ENCODE data around the gene MICAL3.

Gene MICAL3

GRCh38 chr22:17871726-17872458 is 152.5 kb downstream of the MICAL3 start:
- Histone ChIP-seq H3K4me1 (ENCODE audit: control insufficient read depth, low read depth, low read length) (no peaks in the 10 kb centered on the region), H4K8ac (ENCODE audit: low read depth, low read length) (no peak overlapping the region), H2BK15ac (replicated peaks; ENCODE audit: low read depth) (no peak overlapping the region), H3K18ac (ENCODE audit: low read length) (no peak overlapping the region), H4K5ac (ENCODE audit: low read length) (no peak overlapping the region), H3K56ac (ENCODE audit: low read length) (no peak overlapping the region), H3K79me2 (ENCODE audit: control insufficient read depth, insufficient read depth, low read length) (no peaks in the 10 kb centered on the region), H3K36me3 (ENCODE audit: control insufficient read depth, insufficient read depth, low read length) (peaks cover 7% of the 10 kb centered on the region), H2BK120ac (ENCODE audit: low read depth, low read length) (no peak overlapping the region), H3K4me3 (ENCODE audit: low read length) (no peak overlapping the region), H3K9ac (ENCODE audit: low read length) (no peak overlapping the region), H3K27ac (ENCODE audit: low read depth, low read length) (no peak overlapping the region), H2AK5ac (ENCODE audit: low read length) (no peak overlapping the region), H3K4ac (ENCODE audit: low read depth, low read length) (no peak overlapping the region), H3K23ac (ENCODE audit: low read length) (no peak overlapping the region), H3K79me1 (ENCODE audit: low read length) (no peaks in the 10 kb centered on the region), H3K4me2 (ENCODE audit: low read length) (no peak overlapping the region), H2BK5ac (ENCODE audit: low read length) (no peak overlapping the region), H3K27me3 (ENCODE audit: insufficient read depth, low read length, poor library complexity) (no peaks in the 10 kb centered on the region)
- DNase-seq, result no peak
- no CpG with 5 or more reads among the region's 32 CpGs for WGBS (ENCODE audit: extremely low coverage, insufficient coverage, low lambda C conversion rate)

DNA sequence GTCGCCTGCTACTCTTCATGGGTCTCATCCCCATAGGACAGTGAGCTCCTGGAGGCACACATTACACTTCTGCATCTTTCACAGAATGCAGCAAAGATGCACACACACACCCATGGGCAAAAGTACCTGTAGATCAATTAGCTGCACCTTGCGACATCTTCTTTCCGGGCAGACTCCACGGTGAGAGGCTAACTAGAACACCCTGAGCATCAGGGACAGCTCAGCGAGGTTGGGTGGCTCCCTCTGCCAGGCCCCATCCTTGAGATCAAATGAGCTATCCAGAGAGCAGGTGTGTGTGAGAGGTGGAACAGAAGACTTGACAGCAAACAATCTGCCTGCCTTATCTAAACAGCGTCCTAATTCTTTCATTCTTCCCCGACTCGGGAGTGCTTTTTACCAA is 154.0 kb downstream of the MICAL3 start:
- Histone ChIP-seq H3K36me3 (ENCODE audit: control insufficient read depth, insufficient read depth, low read length) (peaks cover 7% of the 10 kb centered on the region), H3K27ac (ENCODE audit: low read depth, low read length) (no peak overlapping the region), H2BK15ac (replicated peaks; ENCODE audit: low read depth) (no peak overlapping the region), H3K56ac (ENCODE audit: low read length) (no peak overlapping the region), H2AK5ac (ENCODE audit: low read length) (no peak overlapping the region), H4K5ac (ENCODE audit: low read length) (no peak overlapping the region), H3K4me3 (ENCODE audit: low read length) (no peak overlapping the region), H3K9ac (ENCODE audit: low read length) (no peak overlapping the region), H4K8ac (ENCODE audit: low read depth, low read length) (no peak overlapping the region), H2BK120ac (ENCODE audit: low read depth, low read length) (no peak overlapping the region), H3K4me2 (ENCODE audit: low read length) (no peak overlapping the region), H3K79me2 (ENCODE audit: control insufficient read depth, insufficient read depth, low read length) (no peaks in the 10 kb centered on the region), H3K79me1 (ENCODE audit: low read length) (no peaks in the 10 kb centered on the region), H3K27me3 (ENCODE audit: insufficient read depth, low read length, poor library complexity) (no peaks in the 10 kb centered on the region), H3K23ac (ENCODE audit: low read length) (no peak overlapping the region), H3K4me1 (ENCODE audit: control insufficient read depth, low read depth, low read length) (no peaks in the 10 kb centered on the region), H3K4ac (ENCODE audit: low read depth, low read length) (no peak overlapping the region), H3K18ac (ENCODE audit: low read length) (no peak overlapping the region), H2BK5ac (ENCODE audit: low read length) (no peak overlapping the region)
- no peak for DNase-seq
- no CpG with 5 or more reads among the region's 8 CpGs for WGBS (ENCODE audit: extremely low coverage, insufficient coverage, low lambda C conversion rate)

GRCh38 chr22:17869285-17870096 is 154.9 kb downstream of the MICAL3 start:
- Histone ChIP-seq H3K27me3 (ENCODE audit: insufficient read depth, low read length, poor library complexity) (no peaks in the 10 kb centered on the region), H3K4me2 (ENCODE audit: low read length) (no peak overlapping the region), H3K18ac (ENCODE audit: low read length) (no peak overlapping the region), H3K23ac (ENCODE audit: low read length) (no peak overlapping the region), H3K79me2 (ENCODE audit: control insufficient read depth, insufficient read depth, low read length) (no peaks in the 10 kb centered on the region), H3K36me3 (ENCODE audit: control insufficient read depth, insufficient read depth, low read length) (peaks cover 9% of the 10 kb centered on the region), H3K79me1 (ENCODE audit: low read length) (no peaks in the 10 kb centered on the region), H3K56ac (ENCODE audit: low read length) (no peak overlapping the region), H3K4me1 (ENCODE audit: control insufficient read depth, low read depth, low read length) (no peaks in the 10 kb centered on the region), H2BK5ac (ENCODE audit: low read length) (no peak overlapping the region), H4K8ac (ENCODE audit: low read depth, low read length) (no peak overlapping the region), H2BK120ac (ENCODE audit: low read depth, low read length) (no peak overlapping the region), H2AK5ac (ENCODE audit: low read length) (no peak overlapping the region), H4K5ac (ENCODE audit: low read length) (no peak overlapping the region), H3K4me3 (ENCODE audit: low read length) (no peak overlapping the region), H3K27ac (ENCODE audit: low read depth, low read length) (no peak overlapping the region), H3K4ac (ENCODE audit: low read depth, low read length) (no peak overlapping the region), H2BK15ac (replicated peaks; ENCODE audit: low read depth) (no peak overlapping the region), H3K9ac (ENCODE audit: low read length) (no peak overlapping the region)
- no peak for DNase-seq
- WGBS (ENCODE audit: extremely low coverage, insufficient coverage, low lambda C conversion rate), result no CpG with 5 or more reads among the region's 9 CpGs

- no peak overlapping the region for H3K9ac ChIP-seq (ENCODE audit: low read length)
- H3K23ac ChIP-seq (ENCODE audit: low read length), result no peak overlapping the region
- no peak overlapping the region for H4K8ac ChIP-seq (ENCODE audit: low read depth, low read length)
- no peak overlapping the region for H2BK5ac ChIP-seq (ENCODE audit: low read length)
- WGBS (ENCODE audit: extremely low coverage, insufficient coverage, low lambda C conversion rate), result no CpG with 5 or more reads among the region's 10 CpGs
- H2AK5ac ChIP-seq (ENCODE audit: low read length), result no peak overlapping the region
- no peaks in the 10 kb centered on the region for H3K4me1 ChIP-seq (ENCODE audit: control insufficient read depth, low read depth, low read length)
- H3K27me3 ChIP-seq (ENCODE audit: insufficient read depth, low read length, poor library complexity), result no peaks in the 10 kb centered on the region
- H3K79me1 ChIP-seq (ENCODE audit: low read length), result no peaks in the 10 kb centered on the region
- peaks cover 9% of the 10 kb centered on the region for H3K36me3 ChIP-seq (ENCODE audit: control insufficient read depth, insufficient read depth, low read length)
- no peaks in the 10 kb centered on the region for H3K79me2 ChIP-seq (ENCODE audit: control insufficient read depth, insufficient read depth, low read length)
- H4K5ac ChIP-seq (ENCODE audit: low read length), result no peak overlapping the region
- no peak overlapping the region for H3K4me2 ChIP-seq (ENCODE audit: low read length)
- no peak for DNase-seq
- H3K4me3 ChIP-seq (ENCODE audit: low read length), result no peak overlapping the region
- no peak overlapping the region for H2BK120ac ChIP-seq (ENCODE audit: low read depth, low read length)
- no peak overlapping the region for H2BK15ac ChIP-seq (replicated peaks; ENCODE audit: low read depth)
- no peak overlapping the region for H3K27ac ChIP-seq (ENCODE audit: low read depth, low read length)
- H3K56ac ChIP-seq (ENCODE audit: low read length), result no peak overlapping the region
- no peak overlapping the region for H3K18ac ChIP-seq (ENCODE audit: low read length)
- H3K4ac ChIP-seq (ENCODE audit: low read depth, low read length), result no peak overlapping the region
Measured at GRCh38 chr22:17868771-17869170, 155.6 kb downstream of the MICAL3 start.

- Histone ChIP-seq H2AK5ac (ENCODE audit: low read length) (no peak overlapping the region), H3K4me3 (ENCODE audit: low read length) (no peak overlapping the region), H3K56ac (ENCODE audit: low read length) (no peak overlapping the region), H3K18ac (ENCODE audit: low read length) (no peak overlapping the region), H3K23ac (ENCODE audit: low read length) (no peak overlapping the region), H3K27me3 (ENCODE audit: insufficient read depth, low read length, poor library complexity) (no peaks in the 10 kb centered on the region), H4K8ac (ENCODE audit: low read depth, low read length) (no peak overlapping the region), H3K9ac (ENCODE audit: low read length) (no peak overlapping the region), H4K5ac (ENCODE audit: low read length) (no peak overlapping the region), H3K4me2 (ENCODE audit: low read length) (no peak overlapping the region), H3K79me1 (ENCODE audit: low read length) (no peaks in the 10 kb centered on the region), H2BK5ac (ENCODE audit: low read length) (no peak overlapping the region), H2BK120ac (ENCODE audit: low read depth, low read length) (no peak overlapping the region), H3K4me1 (ENCODE audit: control insufficient read depth, low read depth, low read length) (no peaks in the 10 kb centered on the region), H3K4ac (ENCODE audit: low read depth, low read length) (no peak overlapping the region), H3K27ac (ENCODE audit: low read depth, low read length) (no peak overlapping the region), H3K36me3 (ENCODE audit: control insufficient read depth, insufficient read depth, low read length) (peaks cover 9% of the 10 kb centered on the region), H2BK15ac (replicated peaks; ENCODE audit: low read depth) (no peak overlapping the region), H3K79me2 (ENCODE audit: control insufficient read depth, insufficient read depth, low read length) (no peaks in the 10 kb centered on the region)
- DNase-seq, result no peak
- no CpG with 5 or more reads among the region's 9 CpGs for WGBS (ENCODE audit: extremely low coverage, insufficient coverage, low lambda C conversion rate)
Measured at GRCh38 chr22:17867160-17867785, 157.1 kb downstream of the MICAL3 start.

Measured in mesendoderm (in vitro differentiated cells).